K562 (cell line): ENCODE data around the gene GPR82. TPM values are rescaled to one million over a fixed set of nuclear protein-coding genes. Genes with fewer than 3 reads are reported as not detected.

ENCODE experiments used
- ATAC-seq: fragments of 200-7000 bp; cut with Tn5 transposase; 3 replicates; pipeline ENCODE4 v1.9.1; 2020; ENCODE audit warnings: moderate library complexity
- BruUV-seq: library from RNA; stranded (reverse); fragments of 400-500 nt; replicated peaks from 2 replicates; lab custom pipeline; 2021; lab: Mats Ljungman, UMichigan
- CTCF ChIA-PET: fragments of 300-600 bp; formaldehyde crosslinking; extraction: SDS; loops from one replicate; lab custom pipeline; 2021; ENCODE audit warnings: low intra/inter-chr PET ratio; lab: Yijun Ruan, JAX
- POLR2A ChIA-PET: fragments of 300-600, 350-650 bp; sonication (Branson Sonifier 250); formaldehyde crosslinking; extraction: SDS; loops from one replicate; lab custom pipeline; 2021; ENCODE audit warnings: antibody characterized with exemption, inconsistent platforms; lab: Yijun Ruan, JAX
- DNase-seq, 4 experiments: peaks; one replicate each; pipeline versions ENCODE4 v3.0.0 to v3.0.0-alpha.2; 2011 to 2018; ENCODE audit warnings: low spot score in 3 of 4, mixed read lengths in 3 of 4; ENCODE audit errors: extremely low read depth in 1 of 4
- FAIRE-seq: peaks from 2 replicates; lab custom pipeline; 2011; peaks lifted over from hg19 to GRCh38; lab: Jason Lieb, UNC
- H2AFZ ChIP-seq: 2 replicates; pipeline ENCODE4 v1.6.0; 2011; ENCODE audit warnings: low read depth, low read length, control low read depth, inconsistent platforms
- H3K27ac ChIP-seq: fragments of 200-600 bp; 3 replicates; pipeline ENCODE4 v1.8.0; 2011; ENCODE audit warnings: low read depth, mild to moderate bottlenecking, control low read depth, inconsistent platforms, low read length, moderate library complexity, mixed read lengths; ENCODE audit errors: extremely low read depth
- H3K27me3 ChIP-seq, 2 experiments: fragments of 300-600 bp in 1 of 2; 2 replicates in 1 of 2; 3 replicates in 1 of 2; pipeline versions ENCODE4 v1.6.0 to v1.8.0; 2011; ENCODE audit warnings: inconsistent platforms in 2 of 2, low read length in 2 of 2, mild to moderate bottlenecking in 1 of 2, mixed read lengths in 1 of 2, moderate library complexity in 1 of 2; ENCODE audit not compliant: control insufficient read depth in 2 of 2, insufficient read depth in 2 of 2
- H3K36me3 ChIP-seq: fragments of 300-600 bp; 3 replicates; pipeline ENCODE4 v1.8.0; 2011; ENCODE audit warnings: mild to moderate bottlenecking, low read length, inconsistent platforms; ENCODE audit not compliant: control insufficient read depth, insufficient read depth
- H3K4me1 ChIP-seq, 2 experiments: fragments of 200-600 bp in 1 of 2; replicated peaks in 1 of 2; 2 replicates in 1 of 2; 3 replicates in 1 of 2; pipeline versions ENCODE4 v1.5.1 to v1.8.0; 2011; ENCODE audit warnings: inconsistent platforms in 2 of 2, low read length in 2 of 2, mild to moderate bottlenecking in 1 of 2, mixed read lengths in 1 of 2, moderate library complexity in 1 of 2; ENCODE audit not compliant: control insufficient read depth in 2 of 2, insufficient read depth in 2 of 2
- H3K4me2 ChIP-seq: 2 replicates; pipeline ENCODE4 v1.6.1; 2011; ENCODE audit warnings: low read length, control low read depth, inconsistent platforms, mixed read lengths; ENCODE audit not compliant: insufficient read depth
- H3K4me3 ChIP-seq: fragments of 200-600 bp; sonication (generic), shearing (Covaris generic); 2 replicates; pipeline ENCODE4 v1.5.1; 2016; ENCODE audit warnings: control low read depth, inconsistent platforms
- H3K79me2 ChIP-seq: fragments of 200-600 bp; 3 replicates; pipeline ENCODE4 v1.8.0; 2011; ENCODE audit warnings: low read length, inconsistent platforms; ENCODE audit not compliant: control insufficient read depth, insufficient read depth
- H3K9ac ChIP-seq, 2 experiments: 2 replicates each; pipeline versions ENCODE4 v1.6.0 to v1.6.1; 2011; ENCODE audit warnings: low read depth in 2 of 2, low read length in 2 of 2, control low read depth in 1 of 2, inconsistent platforms in 1 of 2, mild to moderate bottlenecking in 1 of 2, mixed read lengths in 1 of 2; ENCODE audit not compliant: insufficient read depth in 1 of 2
- H3K9me1 ChIP-seq: one replicate; pipeline ENCODE4 v1.6.0; 2011; ENCODE audit warnings: inconsistent platforms, mild to moderate bottlenecking, low read length, moderate library complexity; ENCODE audit not compliant: control insufficient read depth, insufficient read depth
- H3K9me3 ChIP-seq: replicated peaks from 2 replicates; pipeline ENCODE4 v1.5.1; 2011; ENCODE audit warnings: low read depth, low read length, inconsistent platforms; ENCODE audit not compliant: control insufficient read depth, insufficient read depth
- H4K20me1 ChIP-seq: replicated peaks from 2 replicates; pipeline ENCODE4 v1.6.1; 2011; ENCODE audit warnings: low read length, inconsistent platforms, mixed read lengths; ENCODE audit not compliant: control insufficient read depth, insufficient read depth
- ARID3B ChIP-seq: fragments of 250-450 bp; sonication (Bioruptor Pico); IDR thresholded peaks from 2 replicates; pipeline ENCODE4 v1.4.0; 2020; ENCODE audit warnings: borderline replicate concordance
- CBX1 ChIP-seq: sonication (generic); IDR thresholded peaks from 2 replicates; pipeline ENCODE4 v1.6.1; 2016; ENCODE audit warnings: antibody characterized with exemption, low read depth, mild to moderate bottlenecking
- CBX3 ChIP-seq, 2 experiments: IDR thresholded peaks; 1 replicate in 1 of 2; 2 replicates in 1 of 2; pipeline ENCODE4 v1.6.1; 2012; ENCODE audit warnings: inconsistent platforms in 2 of 2, low read length in 2 of 2, borderline replicate concordance in 1 of 2, control low read depth in 1 of 2
- CREBBP ChIP-seq: IDR thresholded peaks from one replicate; pipeline ENCODE4 v1.6.1; 2012; ENCODE audit warnings: low read depth, mild to moderate bottlenecking, control low read depth, inconsistent platforms, low read length
- DPF2 ChIP-seq: fragments of 450-650 bp; IDR thresholded peaks from 2 replicates; pipeline ENCODE4 v1.6.1; 2016
- ELF4 ChIP-seq: fragments of 450-650 bp; formaldehyde crosslinking; IDR thresholded peaks from 2 replicates; pipeline ENCODE4 v1.4.0; 2022; ENCODE audit warnings: missing genetic modification characterization
- HIVEP1 ChIP-seq: fragments of 250-450 bp; sonication (Bioruptor Pico); IDR thresholded peaks from 2 replicates; pipeline ENCODE4 v1.4.0; 2020; ENCODE audit warnings: mild to moderate bottlenecking
- HNRNPK ChIP-seq: fragments of 200-400 bp; formaldehyde crosslinking; IDR thresholded peaks from one replicate; pipeline ENCODE4 v1.6.1; 2018; ENCODE audit warnings: mild to moderate bottlenecking, low read depth, low read length; ENCODE audit not compliant: poor library complexity, severe bottlenecking
- MIER1 ChIP-seq: fragments of 450-650 bp; IDR thresholded peaks from 2 replicates; pipeline ENCODE4 v1.6.1; 2016; ENCODE audit warnings: antibody characterized with exemption, mild to moderate bottlenecking, low read depth
- MXD1 ChIP-seq: fragments of 250-450 bp; sonication (Bioruptor Pico); IDR thresholded peaks from 2 replicates; pipeline ENCODE4 v1.8.0; 2021; ENCODE audit warnings: borderline replicate concordance, mild to moderate bottlenecking, moderate library complexity; ENCODE audit not compliant: poor library complexity, severe bottlenecking
- POLR3G ChIP-seq: IDR thresholded peaks from 2 replicates; pipeline ENCODE4 v1.6.1; 2011; ENCODE audit not compliant: insufficient read length, insufficient replicate concordance; ENCODE audit errors: extremely low read depth
- RBM17 ChIP-seq: fragments of 200-400 bp; formaldehyde crosslinking; IDR thresholded peaks from 2 replicates; pipeline ENCODE4 v1.6.1; 2017; ENCODE audit warnings: low read depth, mild to moderate bottlenecking, low read length, borderline replicate concordance
- SP1 ChIP-seq: sonication (generic); formaldehyde crosslinking; IDR thresholded peaks from 2 replicates; pipeline ENCODE4 v1.8.1; 2022; ENCODE audit warnings: mild to moderate bottlenecking, missing genetic modification reagents
- TFE3 ChIP-seq: fragments of 450-650 bp; formaldehyde crosslinking; IDR thresholded peaks from 2 replicates; pipeline ENCODE4 v1.4.0; 2020; ENCODE audit warnings: mild to moderate bottlenecking, mixed read lengths
- ZBTB26 ChIP-seq: fragments of 450-650 bp; formaldehyde crosslinking; IDR thresholded peaks from 2 replicates; pipeline ENCODE4 v1.4.0; 2022; ENCODE audit warnings: missing genetic modification characterization
- ZFPM2 ChIP-seq: fragments of 250-450 bp; sonication (Bioruptor Pico); IDR thresholded peaks from 2 replicates; pipeline ENCODE4 v1.5.1; 2022; ENCODE audit warnings: mild to moderate bottlenecking
- WGBS: fragments of 100-300 bp; shearing (Covaris generic); methylation state at CpG from one replicate; pipeline ENCODE4 v1.1.6; 2016; ENCODE audit warnings: low coverage, mixed read lengths; ENCODE audit not compliant: insufficient coverage; ENCODE audit errors: missing lambda C conversion rate; 5-methylcytosine and 5-hydroxymethylcytosine counted together
- in situ Hi-C: fragments of 300-500 bp; cut with MboI; formaldehyde crosslinking; loops from 4 replicates; pipeline ENCODE4 v1.15.0; 2018; ENCODE audit warnings: inconsistent platforms, mixed read lengths
- intact Hi-C: fragments of 100-400 bp; cut with micrococcal nuclease; formaldehyde crosslinking; loops from 2 replicates; pipeline ENCODE4 v1.14.2; 2022
- polyA plus RNA-seq, 8 experiments: library from polyadenylated mRNA; depleted of rRNA in 4 of 8; stranded (reverse) in 5 of 8; unstranded in 3 of 8; fragments of >200 nt; fragmentation: Nextera tagmentation in 2 of 8; fragmentation: Illumina TruSeq in 1 of 8; extraction: Ambion mirVana in 2 of 8; extraction: Trizol in 1 of 8; gene quantifications; 2 replicates each; pipeline versions ENCODE4 v1.2.1 to v1.2.3, GENCODE V29; 2011 to 2014; ENCODE audit warnings: inconsistent platforms in 1 of 8, missing spikeins in 1 of 8
- total RNA-seq, 7 experiments: library from RNA; depleted of rRNA in 6 of 7; stranded (reverse); fragments of >200 nt in 6 of 7; fragmentation: Illumina TruSeq in 2 of 7; extraction: Trizol in 2 of 7; gene quantifications; 2 replicates each; pipeline versions ENCODE4 v1.2.1 to v1.2.3, GENCODE V29; 2011 to 2021; ENCODE audit warnings: low replicate concordance in 1 of 7

The GPR82 gene
- total and polyA plus RNA-seq, 9 of the 15 experiments (the other 6 are each of a cell fraction or from before 2014, with no cell fraction given): not detected

GRCh38 chrX:41758401-41758800, 34.4 kb downstream of the GPR82 start:
- TF ChIP-seq ARID3B (CRISPR knock-in tag) (no peak), POLR3G (no peak), ZBTB26 (CRISPR knock-in tag) (no peak), TFE3 (CRISPR knock-in tag) (no peak), ZFPM2 (CRISPR knock-in tag) (no peak), ELF4 (CRISPR knock-in tag) (no peak), DPF2 (no peak), CBX1 (no peak), HIVEP1 (CRISPR knock-in tag) (no peak), HNRNPK (no peak), CREBBP (no peak), CBX3 (IDR thresholded peaks at IDR 0.05; ENCODE audit: borderline replicate concordance in 1 of 2, low read length in 2 of 2) (no peak), SP1 (CRISPR knock-in tag) (no peak), RBM17 (no peak), MXD1 (no peak), MIER1 (no peak)
- intact Hi-C loops (no loop called here), in situ Hi-C loops (no loop called here)
- no peaks in the 10 kb centered on the region for H3K4me1 ChIP-seq
- FAIRE-seq (no peak), ATAC-seq (no peak), DNase-seq (no peak)
- no peak overlapping the region for H3K4me3 ChIP-seq
- H3K27ac ChIP-seq: no peak overlapping the region
- WGBS: 50% methylated on average over 1 of the region's 2 CpGs
- no peaks in the 10 kb centered on the region for H3K27me3 ChIP-seq
- H3K9ac ChIP-seq: no peak overlapping the region
- H3K9me3 ChIP-seq: no peaks in the 10 kb centered on the region
- H3K4me2 ChIP-seq: no peak overlapping the region
- H2AFZ ChIP-seq: no peak overlapping the region
- no peaks in the 10 kb centered on the region for H4K20me1 ChIP-seq
- POLR2A ChIA-PET: interaction anchor here (0.7 kb wide), 1 partner anchor 421 kb away, joined by 3 read pairs; no protein-coding TSS in a partner anchor
- BruUV-seq: no TSS peak
- H3K79me2 ChIP-seq: no peaks in the 10 kb centered on the region
- H3K9me1 ChIP-seq: no peaks in the 10 kb centered on the region
- no peaks in the 10 kb centered on the region for H3K36me3 ChIP-seq
- CTCF ChIA-PET: interaction anchor here (0.6 kb wide), 1 partner anchor 1183 kb away, joined by 4 read pairs; no protein-coding TSS in a partner anchor
